C1 segment of cervical spinal cord (tissue), 14 donors: ENCODE data around the gene SLC11A1.

ENCODE experiments used
- DNase-seq, 14 donors: peaks; one replicate each; lab custom pipeline; 2025; lab: John Stamatoyannopoulos, UW

SLC11A1 gene, protein sequence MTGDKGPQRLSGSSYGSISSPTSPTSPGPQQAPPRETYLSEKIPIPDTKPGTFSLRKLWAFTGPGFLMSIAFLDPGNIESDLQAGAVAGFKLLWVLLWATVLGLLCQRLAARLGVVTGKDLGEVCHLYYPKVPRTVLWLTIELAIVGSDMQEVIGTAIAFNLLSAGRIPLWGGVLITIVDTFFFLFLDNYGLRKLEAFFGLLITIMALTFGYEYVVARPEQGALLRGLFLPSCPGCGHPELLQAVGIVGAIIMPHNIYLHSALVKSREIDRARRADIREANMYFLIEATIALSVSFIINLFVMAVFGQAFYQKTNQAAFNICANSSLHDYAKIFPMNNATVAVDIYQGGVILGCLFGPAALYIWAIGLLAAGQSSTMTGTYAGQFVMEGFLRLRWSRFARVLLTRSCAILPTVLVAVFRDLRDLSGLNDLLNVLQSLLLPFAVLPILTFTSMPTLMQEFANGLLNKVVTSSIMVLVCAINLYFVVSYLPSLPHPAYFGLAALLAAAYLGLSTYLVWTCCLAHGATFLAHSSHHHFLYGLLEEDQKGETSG

DNA sequence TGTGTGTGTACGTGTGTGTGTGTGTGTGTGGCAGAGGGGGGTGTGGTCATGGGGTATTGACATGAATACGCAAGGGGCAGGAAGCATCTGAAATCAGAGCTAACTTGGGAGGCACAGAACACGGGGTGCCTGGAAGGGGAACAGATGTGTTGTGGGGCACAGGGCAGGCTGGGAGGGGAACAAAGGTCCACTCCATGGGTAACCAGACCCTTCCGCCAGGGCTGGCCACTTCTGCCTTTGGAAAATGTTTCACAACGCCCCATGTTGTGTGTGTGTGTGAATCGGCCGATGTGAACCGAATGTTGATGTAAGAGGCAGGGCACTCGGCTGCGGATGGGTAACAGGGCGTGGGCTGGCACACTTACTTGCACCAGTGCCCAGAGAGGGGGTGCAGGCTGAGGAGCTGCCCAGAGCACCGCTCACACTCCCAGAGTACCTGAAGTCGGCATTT is at the start of gene SLC11A1:
TSS of gene SLC11A1 (plus strand) at position 358 of the 451 bp plus-strand sequence. CDS start 96 bp downstream, outside the sequence.
- DNase-seq = peak in 8 of 14 donors; percentile 25 to 66 (median 46)

DNA sequence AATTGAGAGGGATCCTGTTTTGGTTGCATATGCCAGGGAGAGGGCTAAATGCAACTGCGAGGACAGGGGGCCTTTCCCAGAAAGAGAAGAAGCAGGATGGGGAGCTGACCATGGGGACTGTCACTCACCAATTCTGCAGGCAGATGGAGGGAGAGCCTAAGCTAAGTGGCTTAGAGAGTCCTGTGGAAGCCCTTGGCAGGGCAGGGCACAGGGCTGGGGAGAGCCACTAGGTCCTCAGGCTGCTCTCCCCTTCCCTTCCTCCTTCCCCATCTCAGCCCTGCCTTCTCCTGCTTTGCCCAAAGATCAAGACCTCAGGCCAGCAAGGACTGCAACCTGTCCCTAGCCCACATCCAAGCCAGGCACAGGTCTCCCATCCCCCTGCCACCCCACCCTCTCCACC is 49.8 kb upstream of the SLC11A1 start:
- DNase-seq = no peak

DNA sequence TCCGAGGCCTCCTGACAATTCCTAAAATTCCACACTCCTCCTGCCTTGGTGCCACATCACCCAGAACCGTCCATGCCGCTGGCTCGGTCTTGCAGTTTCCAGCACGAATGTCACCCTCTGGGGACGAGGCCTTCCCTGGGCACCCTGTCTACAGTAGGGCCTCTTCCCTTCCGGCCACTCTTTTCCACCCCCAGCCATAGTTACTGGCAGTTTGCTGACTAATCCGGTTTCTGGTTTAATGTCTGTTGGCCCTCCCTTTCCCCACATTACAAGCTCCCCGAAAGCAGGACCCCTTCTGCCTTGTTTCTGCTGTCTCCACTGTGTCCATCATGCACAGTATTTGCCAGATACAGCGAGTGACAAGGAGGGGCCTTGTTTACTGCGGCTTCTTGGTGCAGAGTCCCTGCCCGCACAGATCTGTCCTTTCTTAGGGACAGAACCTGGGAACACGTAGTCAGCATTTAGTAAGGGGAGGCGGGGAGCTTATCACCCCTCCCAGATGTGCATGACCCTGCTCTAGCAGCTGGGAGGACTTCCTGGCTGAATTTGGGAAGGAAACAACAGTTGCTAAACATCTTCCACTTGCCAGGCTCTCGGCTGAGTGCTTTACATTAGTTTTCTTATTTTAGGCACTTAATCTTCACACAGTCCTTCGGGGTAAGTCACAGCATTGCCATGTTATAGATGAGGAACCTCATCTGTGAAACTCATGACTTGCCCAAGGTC is 49.0 kb upstream of the SLC11A1 start:
- peak in 2 of 14 donors; percentile 45 to 57 for DNase-seq

DNA sequence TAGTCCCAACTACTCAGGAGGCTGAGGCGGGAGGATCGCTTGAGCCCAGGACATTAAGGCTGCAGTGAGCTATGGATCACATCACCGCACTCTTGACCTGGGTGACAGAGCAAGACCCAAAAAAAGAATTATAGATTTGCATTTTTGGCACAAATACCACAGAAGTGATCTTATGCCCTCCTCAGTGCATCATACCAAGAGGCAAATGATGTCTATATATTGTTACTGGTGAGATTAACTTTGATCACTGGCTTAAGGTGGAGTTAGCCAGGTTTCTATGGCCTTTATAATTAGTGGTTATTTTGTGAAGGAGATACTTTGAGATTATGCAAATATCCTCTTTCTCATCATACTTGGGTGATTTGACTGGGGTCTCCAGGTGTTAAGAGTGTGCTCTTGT is 47.5 kb upstream of the SLC11A1 start:
- DNase-seq = no peak

DNA sequence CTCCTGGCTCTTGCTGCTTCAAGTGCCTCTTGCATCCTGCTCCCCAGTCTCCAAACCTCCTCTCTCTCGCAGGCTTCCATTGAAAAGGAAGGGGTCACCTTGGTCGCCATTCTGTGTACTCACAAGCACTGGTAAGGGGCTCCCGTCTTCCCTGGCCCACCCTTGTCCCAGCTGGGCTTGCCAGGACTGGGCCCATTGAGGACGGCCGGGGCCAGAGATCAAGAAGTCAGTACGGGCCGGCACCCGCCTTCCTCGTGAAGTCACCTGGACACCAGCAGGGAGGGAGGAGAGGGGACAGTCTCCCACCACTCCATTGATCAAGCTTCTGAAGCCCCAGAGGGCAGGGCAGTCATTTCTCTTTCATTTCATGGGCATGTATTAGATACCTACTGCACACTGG is 41.4 kb upstream of the SLC11A1 start:
- no peak for DNase-seq

DNA sequence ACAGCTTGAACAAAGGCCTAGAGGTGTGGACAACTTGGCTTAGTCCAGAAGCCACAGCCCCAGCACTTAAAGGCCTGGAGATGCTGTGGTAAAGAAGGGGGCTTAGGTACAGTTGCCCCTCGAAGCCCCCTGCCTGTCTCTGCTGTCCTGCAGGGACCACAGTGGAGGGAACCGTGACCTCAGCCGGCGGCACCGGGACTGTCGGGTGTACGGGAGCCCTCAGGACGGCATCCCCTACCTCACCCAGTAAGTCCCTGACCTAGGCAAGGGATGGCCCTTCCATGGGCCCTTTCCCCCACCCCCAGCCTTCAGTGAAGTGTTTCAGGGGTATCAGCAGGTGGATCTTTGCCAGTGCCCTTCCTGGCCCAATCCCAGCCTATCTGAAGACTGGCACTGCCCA is 40.7 kb upstream of the SLC11A1 start:
- no peak for DNase-seq

DNA sequence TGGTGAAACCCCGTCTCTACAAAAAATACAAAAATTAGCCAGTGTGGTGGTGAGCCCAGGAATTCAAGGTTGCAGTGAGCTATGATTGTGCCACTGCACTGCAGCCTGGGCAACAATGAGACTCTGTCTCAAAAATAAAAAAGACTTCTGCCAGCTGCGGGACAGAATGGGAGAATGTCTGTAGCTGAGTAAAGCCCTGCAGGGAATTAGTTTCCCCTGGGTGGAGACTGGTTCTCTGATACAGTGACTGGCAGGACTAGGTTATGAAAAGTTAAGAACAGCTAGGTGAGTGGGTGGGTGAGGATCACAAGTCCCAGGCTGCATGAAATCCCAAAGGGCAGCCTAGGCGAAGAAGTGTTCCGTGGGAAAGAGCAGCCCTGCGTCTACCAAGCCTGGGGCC is 39.2 kb upstream of the SLC11A1 start:
- no peak for DNase-seq

DNA sequence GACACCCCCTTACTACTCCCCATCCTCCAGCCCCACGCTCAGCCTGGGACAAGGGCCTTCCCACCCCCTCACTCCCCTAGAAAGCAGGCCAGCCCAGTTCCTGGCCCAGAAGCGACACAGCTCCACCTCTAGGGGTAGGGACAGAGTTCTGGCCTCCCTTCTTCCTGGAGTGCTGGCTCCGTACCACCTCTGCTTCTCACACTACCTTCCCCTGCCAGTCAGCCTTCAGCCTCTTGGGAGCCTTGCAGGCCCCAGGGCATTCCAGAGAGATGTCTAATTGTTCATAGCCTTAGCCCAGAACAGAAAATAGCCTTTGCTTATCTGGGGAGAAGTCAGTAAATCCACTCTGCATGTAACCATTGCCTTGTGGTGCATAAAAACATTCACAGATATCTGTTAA is 38.5 kb upstream of the SLC11A1 start:
- no peak for DNase-seq

DNA sequence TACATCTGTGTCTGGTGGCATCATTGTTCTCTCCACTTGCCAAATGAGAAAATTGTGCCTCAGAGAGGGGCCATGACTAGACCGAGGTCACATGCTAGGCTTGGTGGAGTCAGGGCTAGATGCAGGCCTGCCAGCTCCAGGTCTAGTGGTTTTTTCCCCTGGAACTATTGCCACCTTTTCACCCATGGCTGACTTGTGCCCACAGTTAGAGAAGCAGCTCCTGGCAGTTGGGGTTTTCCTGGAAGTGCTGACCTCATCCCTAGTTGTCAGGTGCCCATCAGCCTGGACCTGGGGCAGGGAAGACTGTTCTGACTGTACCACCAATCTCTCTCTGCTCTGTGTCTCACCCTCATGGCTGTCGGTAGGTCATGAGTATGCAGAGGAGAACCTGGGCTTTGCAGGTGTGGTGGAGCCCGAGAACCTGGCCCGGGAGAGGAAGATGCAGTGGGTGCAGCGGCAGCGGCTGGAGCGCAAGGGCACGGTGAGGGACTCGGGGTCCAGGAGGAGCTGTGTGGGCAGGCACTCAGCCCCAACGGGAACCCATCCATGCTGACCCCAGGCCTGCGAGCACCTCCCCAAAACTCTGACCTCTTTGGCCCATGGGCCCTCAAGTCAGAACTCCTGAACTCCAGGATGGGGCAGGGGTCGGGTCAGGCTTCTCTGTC is 37.9 kb upstream of the SLC11A1 start:
- DNase-seq = no peak

DNA sequence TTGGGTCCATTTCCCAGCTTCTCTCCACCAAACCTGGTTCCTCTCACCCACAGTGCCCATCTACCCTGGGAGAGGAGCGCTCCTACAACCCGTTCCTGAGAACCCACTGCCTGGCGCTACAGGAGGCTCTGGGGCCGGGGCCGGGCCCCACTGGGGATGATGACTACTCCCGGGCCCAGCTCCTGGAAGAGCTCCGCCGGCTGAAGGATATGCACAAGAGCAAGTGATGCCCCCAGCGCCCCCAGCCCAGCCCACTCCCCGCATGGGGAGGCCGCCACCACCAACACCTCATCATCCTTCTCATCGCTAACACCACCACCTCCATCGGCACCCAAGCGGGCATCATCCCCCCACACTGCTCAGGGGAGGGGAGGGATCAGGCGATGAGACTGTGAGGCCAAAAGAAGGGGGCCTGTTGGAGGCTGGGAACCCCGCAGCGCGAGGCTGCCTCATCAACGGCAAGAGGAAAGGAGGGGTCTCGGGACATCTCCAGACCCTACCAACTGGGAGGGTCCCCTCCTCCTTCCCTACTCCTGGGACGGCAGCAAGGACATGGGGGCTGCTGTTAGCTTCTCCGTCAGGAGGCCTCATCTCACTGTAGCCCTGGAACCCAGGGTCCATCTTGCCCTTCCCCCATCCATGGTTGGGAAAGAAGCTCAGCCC is 37.2 kb upstream of the SLC11A1 start:
- no peak for DNase-seq

DNA sequence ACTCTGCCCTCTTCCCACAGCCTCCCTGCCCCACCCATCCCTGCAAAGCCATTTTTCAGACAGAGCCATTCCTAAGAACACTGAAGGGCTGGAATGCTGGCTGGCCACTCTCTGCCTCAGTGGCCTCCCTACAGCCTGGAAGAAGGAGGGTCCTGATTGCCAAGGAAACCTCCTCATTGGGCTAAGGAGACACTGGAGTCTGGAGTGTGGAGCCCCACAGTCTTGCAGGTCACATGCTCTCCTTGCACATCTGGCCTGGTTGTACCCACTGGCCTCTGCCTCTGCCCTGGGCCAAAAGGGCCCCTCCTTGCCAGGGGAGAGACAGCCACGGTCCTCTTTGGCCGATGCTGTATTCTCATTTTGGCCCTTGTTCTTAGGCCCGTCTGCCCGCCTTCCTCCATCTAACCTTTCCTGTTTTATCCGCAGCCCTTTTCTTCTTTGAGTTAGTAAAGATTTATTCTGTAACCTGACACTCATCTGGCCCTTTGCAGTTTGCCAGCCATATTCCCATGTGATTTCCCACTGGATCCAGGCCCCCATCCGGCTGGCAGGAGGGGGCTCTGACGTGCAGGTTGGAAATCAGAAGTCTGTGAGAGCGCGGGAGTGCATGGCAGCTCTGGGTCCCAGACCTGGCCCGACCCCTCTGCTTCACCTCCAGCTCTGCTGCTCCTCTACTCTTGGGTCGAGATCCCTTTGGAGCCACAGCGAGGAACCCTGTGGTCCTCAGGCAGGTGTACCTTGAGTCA is 36.4 kb upstream of the SLC11A1 start:
- DNase-seq = no peak

DNA sequence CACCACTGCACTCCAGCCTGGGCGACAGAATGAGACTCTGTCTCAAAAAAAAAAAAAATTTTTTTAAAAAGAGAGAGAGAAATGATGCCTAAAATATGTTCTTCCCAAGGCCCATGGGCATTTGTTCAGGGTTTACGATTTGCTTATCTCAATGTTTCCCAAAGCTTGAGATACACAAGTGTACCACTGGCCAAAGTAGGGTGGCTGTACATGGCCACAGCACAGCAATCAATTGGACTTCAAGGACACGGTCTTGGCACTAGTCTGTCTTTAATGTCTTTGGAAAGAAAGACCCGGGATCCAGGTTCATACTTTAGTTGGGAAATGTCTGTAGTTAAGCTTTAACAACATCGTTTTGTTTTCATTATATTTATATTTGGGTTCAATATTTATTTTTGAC is 34.9 kb upstream of the SLC11A1 start:
- no peak for DNase-seq

DNA sequence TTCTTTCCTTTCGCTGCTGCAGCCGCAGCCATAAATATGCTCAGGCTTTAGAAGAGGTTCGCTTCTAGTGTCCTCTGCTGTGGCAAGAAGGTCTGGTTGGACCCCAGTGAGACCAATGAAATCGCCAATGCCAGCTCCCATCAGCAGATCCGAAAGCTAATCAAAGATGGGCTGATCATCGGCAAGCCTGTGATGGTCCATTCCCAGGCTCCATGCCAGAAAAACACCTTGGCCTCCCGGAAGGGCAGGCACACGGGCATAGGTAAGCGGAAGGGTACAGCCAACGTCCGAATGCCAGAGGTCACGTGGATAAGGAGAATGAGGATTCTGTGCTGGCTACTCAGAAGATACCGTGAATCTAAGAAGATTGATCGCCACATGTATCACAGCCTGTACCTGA is 28.0 kb upstream of the SLC11A1 start:
- DNase-seq = no peak

DNA sequence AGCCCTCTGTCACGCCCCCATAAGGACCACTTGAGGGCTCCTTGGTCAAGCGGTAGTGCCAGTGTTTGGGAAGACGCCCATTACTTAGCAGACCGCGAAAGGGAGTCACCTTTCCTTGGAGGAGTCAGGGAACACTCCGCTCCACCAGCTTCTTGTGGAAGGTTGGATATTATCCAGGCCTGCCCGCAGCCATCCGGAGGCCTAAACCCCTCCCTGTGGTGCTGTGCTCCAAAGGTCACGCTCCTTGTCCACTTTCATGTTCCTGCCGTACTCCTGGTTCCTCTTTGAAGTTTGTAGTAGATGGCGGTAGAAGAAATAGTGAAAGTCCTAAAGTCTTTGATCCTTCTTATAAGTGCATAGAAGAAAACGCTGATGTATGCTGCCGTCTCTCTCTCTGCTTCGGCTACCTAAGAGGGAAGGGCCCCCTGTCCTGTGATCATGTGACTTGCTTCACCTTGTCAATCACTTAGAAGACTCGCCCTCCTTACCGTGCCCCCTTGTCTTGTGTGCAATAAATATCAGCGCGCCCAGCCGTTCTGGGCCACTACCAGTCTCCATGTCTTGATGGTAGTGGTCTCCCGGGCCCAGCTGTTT is 27.1 kb upstream of the SLC11A1 start:
- DNase-seq = no peak

DNA sequence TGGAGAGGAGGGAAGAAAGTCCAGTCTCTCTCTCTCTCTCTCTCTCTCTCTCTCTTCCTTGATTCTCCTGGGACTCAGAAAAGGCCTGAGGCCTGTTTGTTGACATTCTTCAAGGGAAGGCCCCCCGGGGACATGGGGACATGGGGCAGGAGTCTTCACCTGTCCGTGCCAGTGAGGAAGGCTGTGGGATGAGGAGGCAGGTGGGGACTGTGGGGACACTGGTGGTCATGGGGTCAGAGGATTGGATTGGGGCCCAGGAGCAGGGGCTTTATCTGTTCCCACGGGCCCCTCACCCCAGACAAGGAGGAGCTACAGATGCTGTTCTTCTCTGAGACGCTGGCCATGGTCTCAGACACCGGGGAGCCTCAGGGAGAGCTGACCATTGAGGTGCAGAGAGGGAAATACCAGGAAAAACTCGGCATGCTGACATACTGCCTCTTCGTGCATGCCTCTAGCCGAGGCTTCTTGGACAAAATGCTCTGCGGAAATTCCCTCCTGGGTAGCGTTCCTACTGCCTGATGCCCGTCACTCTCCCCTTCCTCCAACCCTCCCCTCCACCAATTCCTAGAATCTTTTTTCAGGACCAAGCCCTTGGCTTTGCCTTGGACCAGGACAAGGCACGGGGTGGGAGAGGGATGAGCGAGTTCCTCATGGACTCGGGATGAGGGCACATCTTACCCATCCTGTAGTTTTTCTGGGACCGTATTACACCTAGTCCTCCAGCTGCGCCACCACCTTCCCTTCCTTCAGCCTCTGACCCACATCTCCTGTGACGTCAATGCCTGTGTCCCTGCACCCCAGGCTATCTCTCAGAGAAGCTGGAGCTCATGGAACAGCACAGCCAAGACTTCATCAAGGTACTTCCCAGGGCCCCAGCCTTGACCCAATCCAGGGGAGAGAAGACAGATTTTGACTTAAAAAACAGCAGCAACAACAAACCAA is 24.6 kb upstream of the SLC11A1 start:
- no peak for DNase-seq

DNA sequence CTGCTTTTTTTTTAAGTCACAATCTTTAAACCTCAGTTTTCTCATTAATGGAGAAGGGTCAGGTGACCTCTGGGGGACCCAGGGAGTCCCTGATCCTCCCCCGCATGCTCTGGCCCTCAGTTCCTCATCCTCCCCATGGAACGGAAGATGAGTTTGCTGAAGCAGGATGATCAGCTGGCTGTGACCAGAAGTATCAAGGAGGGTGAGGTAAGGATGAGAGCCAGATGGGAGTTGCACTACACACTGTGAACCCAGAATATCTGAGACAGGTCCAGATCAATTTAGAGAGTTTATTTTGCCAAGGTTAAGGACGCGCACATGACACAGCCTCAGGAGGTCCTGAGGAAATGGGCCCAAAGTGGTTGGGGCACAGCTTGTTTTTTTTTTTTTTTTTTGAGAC is 21.6 kb upstream of the SLC11A1 start:
- DNase-seq = peak in 3 of 14 donors; percentile 9 to 27 (median 18)

DNA sequence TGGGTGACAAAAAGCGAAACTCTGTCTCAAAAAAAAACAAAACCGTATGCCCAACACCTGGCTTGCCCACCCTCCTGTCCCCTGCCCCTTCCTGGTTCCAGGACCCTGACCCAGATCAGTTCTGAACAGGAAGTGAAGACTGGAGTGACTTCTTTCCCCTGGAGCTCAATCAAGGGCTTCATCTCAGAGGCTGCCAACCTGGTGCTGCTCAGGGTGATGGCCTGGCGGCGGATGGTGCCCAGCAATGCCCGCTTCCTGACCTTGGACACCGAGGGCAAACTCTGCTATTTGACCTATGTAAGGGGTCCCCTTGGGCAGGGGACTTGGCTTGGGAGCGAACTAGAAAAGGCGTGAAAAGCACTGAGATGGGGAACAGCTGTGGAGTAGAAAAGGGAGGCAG is 19.5 kb upstream of the SLC11A1 start:
- no peak for DNase-seq

DNA sequence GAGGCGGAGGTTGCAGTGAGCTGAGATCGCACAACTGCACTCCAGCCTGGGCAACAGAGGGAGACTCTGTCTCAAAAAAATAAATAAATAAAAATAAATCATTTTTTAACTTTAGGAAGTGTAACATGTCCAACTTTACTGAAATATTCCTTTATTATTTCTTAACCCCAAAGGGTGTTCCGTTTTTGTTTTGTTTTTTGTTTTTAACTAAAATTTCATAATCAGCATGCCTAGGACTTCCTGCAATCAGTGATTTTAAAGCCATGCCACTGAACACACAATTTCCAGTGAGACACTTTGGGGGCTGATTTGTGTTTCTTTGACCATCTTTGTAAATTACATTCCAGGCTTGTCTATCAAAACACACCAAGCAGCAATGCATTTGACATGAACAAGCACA is 18.3 kb upstream of the SLC11A1 start:
- DNase-seq = no peak

DNA sequence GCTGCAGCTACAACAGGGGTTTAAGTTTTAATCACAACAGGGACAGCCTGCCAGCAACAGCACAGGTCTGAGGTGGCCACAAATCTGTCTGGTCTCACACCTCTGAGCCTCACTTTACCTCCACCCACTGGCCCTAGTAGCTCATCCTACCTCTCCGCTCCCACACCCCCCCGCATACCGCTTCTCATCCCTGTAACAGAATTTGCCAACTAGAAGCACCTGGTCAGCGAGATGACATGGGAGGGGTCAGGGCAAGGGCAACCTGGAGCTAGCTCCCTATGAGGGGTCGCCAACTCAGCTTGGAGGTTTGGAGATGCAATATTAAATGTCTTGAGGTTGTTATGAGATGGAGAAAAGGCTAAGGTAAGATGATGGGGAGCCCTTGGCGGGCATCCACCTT is 17.9 kb upstream of the SLC11A1 start:
- no peak for DNase-seq
